HG03442 (cell line): Measurements from ENCODE around the gene CFAP210.
"Not testable (repeated sequence)": the region's sequence is repeated elsewhere in the genome, so short reads cannot be mapped to it uniquely, and the experiment has no call there.

ENCODE experiments used
- ATAC-seq: cut with Tn5 transposase; IDR thresholded peaks from one replicate; pipeline ENCODE4 v1.9.1; 2021; ENCODE audit warnings: mild to moderate bottlenecking, moderate library complexity; ENCODE audit not compliant: unreplicated experiment

The CFAP210 gene

GRCh38 chr2:169625781-169626180 is 68.4 kb downstream of the CFAP210 start:
- ATAC-seq = no peak

- ATAC-seq = no peak
Observed at GRCh38 chr2:169623235-169623634, 71.0 kb downstream of the CFAP210 start.

DNA sequence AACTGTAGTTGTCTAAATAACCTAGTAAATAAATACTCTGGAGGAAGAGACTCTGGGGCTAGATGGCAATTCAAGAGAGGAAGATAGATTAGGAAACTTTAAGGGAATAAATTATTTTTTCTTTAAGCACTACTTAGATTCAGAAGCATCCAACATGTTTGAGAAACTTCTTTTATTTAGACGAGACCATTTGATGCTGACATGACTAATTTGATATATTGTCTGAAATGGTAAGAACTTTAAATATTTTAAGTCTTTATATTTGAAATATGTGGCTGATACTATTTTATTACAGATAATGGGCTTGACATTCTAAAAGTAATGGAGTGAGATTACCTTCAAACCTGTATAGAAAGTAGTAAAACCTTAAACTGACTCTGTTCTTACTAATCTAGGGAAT is 73.7 kb downstream of the CFAP210 start:
- ATAC-seq = no peak

- ATAC-seq = no peak
Observed at GRCh38 chr2:169619946-169620345, 74.3 kb downstream of the CFAP210 start.

DNA sequence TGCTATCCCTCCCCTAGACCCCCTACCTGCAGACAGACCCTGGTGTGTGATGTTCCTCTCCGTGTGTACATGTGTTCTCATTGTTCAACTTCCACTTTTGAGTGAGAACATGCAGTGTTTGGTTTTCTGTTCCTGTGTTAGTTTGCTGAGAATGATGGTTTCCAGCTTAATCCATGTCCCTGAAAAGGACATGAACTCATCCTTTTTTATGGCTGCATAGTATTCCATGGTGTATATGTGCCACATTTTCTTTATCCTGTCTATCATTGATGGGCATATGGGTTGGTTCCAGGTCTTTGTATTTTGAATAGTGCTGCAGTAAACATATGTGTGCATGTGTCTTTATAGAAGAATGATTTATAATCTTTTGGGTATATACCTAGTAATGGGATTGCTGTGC is 78.2 kb downstream of the CFAP210 start:
- ATAC-seq = not testable (repeated sequence)

- no peak for ATAC-seq
Observed at GRCh38 chr2:169613876-169614275, 80.3 kb downstream of the CFAP210 start.

- no peak for ATAC-seq
Observed at GRCh38 chr2:169609264-169609663, 84.9 kb downstream of the CFAP210 start.

- ATAC-seq = no peak
Observed at GRCh38 chr2:169599568-169599967, 94.6 kb downstream of the CFAP210 start.

GRCh38 chr2:169598982-169599381 is 95.2 kb downstream of the CFAP210 start:
- no peak for ATAC-seq

DNA sequence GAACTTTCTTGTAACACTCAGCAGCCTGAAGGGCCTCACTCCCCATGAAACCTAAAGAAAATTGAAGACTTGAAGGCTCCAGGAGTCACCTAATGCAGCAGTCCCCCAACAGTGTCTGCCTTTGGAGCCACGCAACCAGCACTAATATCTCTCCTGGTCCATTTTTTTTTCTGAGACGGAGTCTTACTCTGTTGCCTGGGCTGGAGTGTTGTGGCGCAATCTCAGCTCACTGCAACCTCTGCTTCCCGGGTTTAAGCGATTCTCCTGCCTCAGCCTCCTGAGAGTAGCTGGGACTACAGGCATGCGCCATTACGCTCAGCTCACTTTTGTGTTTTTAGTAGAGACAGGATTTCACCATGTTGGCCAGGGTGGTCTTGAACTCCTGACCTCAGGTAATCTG is 97.7 kb downstream of the CFAP210 start:
- not testable (repeated sequence) for ATAC-seq
